Activated T-cell treated with anti-CD3 and anti-CD28 coated beads, Interleukin-2, amount 50 U/mL, for 72 hours (primary cell): ENCODE results near the gene PRR36. TPM values are rescaled to one million over a fixed set of nuclear protein-coding genes. Genes with fewer than 3 reads are reported as not detected.

Experiments used
- ATAC-seq, 2 donors: fragments of 150-1000 bp; cut with Tn5 transposase; replicated peaks in 1 of 2; 2 replicates each; pipeline ENCODE4 v1.10.0; 2021; ENCODE audit warnings: moderate library complexity in 2 of 2, mild to moderate bottlenecking in 1 of 2
- DNase-seq, 2 donors: peaks; one replicate each; pipeline ENCODE4 v3.0.0; 2021 to 2022; ENCODE audit warnings: mixed read lengths in 1 of 2
- H3K27ac Mint-ChIP-seq: one replicate; pipeline ENCODE4 v1.8.0; 2022; ENCODE audit warnings: mild to moderate bottlenecking, moderate library complexity, mixed read lengths
- H3K27me3 Mint-ChIP-seq: one replicate; pipeline ENCODE4 v1.8.0; 2022; ENCODE audit warnings: low read depth, mixed read lengths
- H3K36me3 Mint-ChIP-seq, 2 donors: one replicate each; pipeline ENCODE4 v1.8.0; 2022; ENCODE audit warnings: mixed read lengths in 2 of 2, mild to moderate bottlenecking in 1 of 2; ENCODE audit not compliant: insufficient read depth in 2 of 2
- H3K4me1 Mint-ChIP-seq: one replicate; pipeline ENCODE4 v1.8.0; 2022; ENCODE audit warnings: low read depth, mixed read lengths
- H3K4me3 Mint-ChIP-seq, 2 donors: one replicate each; pipeline ENCODE4 v1.8.0; 2022; ENCODE audit warnings: mild to moderate bottlenecking in 2 of 2, mixed read lengths in 2 of 2, moderate library complexity in 2 of 2
- H3K9me3 Mint-ChIP-seq, 2 donors: one replicate each; pipeline ENCODE4 v1.8.0; 2022; ENCODE audit warnings: mixed read lengths in 2 of 2
- total RNA-seq, 2 donors: library from RNA; stranded (reverse); gene quantifications; one replicate each; pipeline ENCODE4 v1.2.3, GENCODE V29; 2022

Gene PRR36
- total RNA-seq, 2 donors from 2014 or later = 0.63 to 0.96 TPM

- DNase-seq (no peak), ATAC-seq (no peak)
- Mint-ChIP-seq H3K27ac (no peak overlapping the region), H3K9me3 (no peaks in the 10 kb centered on the region), H3K27me3 (no peaks in the 10 kb centered on the region), H3K4me3 (no peak overlapping the region), H3K36me3 (peaks cover 7 to 12% of the 10 kb centered on the region in 2 donors), H3K4me1 (peaks cover 25% of the 10 kb centered on the region)
These were observed 35.4 kb upstream of the PRR36 start for GRCh38 chr19:7909471-7910067.

GRCh38 chr19:7908742-7909461 is 34.7 kb upstream of the PRR36 start:
- DNase-seq = no peak
- H3K27me3 Mint-ChIP-seq = no peaks in the 10 kb centered on the region
- H3K36me3 Mint-ChIP-seq = peaks cover 8 to 12% of the 10 kb centered on the region in 2 donors
- H3K9me3 Mint-ChIP-seq = no peaks in the 10 kb centered on the region
- H3K27ac Mint-ChIP-seq = no peak overlapping the region
- H3K4me3 Mint-ChIP-seq = no peak overlapping the region
- peaks cover 29% of the 10 kb centered on the region for H3K4me1 Mint-ChIP-seq
- ATAC-seq = no peak

- H3K27me3 Mint-ChIP-seq = no peaks in the 10 kb centered on the region
- H3K9me3 Mint-ChIP-seq = no peaks in the 10 kb centered on the region
- peaks cover 30% of the 10 kb centered on the region for H3K4me1 Mint-ChIP-seq
- no peak for ATAC-seq
- no peak overlapping the region for H3K4me3 Mint-ChIP-seq
- H3K27ac Mint-ChIP-seq = no peak overlapping the region
- peaks cover 11 to 12% of the 10 kb centered on the region in 2 donors for H3K36me3 Mint-ChIP-seq
- DNase-seq = no peak
These were observed 34.0 kb upstream of the PRR36 start for GRCh38 chr19:7908078-7908699.

GRCh38 chr19:7907544-7907943 is 33.4 kb upstream of the PRR36 start:
- peaks cover 7 to 11% of the 10 kb centered on the region in 2 donors for H3K36me3 Mint-ChIP-seq
- H3K9me3 Mint-ChIP-seq = no peaks in the 10 kb centered on the region
- H3K4me1 Mint-ChIP-seq = peaks cover 37% of the 10 kb centered on the region
- H3K27me3 Mint-ChIP-seq = no peaks in the 10 kb centered on the region
- ATAC-seq = no peak
- no peak overlapping the region for H3K27ac Mint-ChIP-seq
- no peak for DNase-seq
- H3K4me3 Mint-ChIP-seq = no peak overlapping the region

GRCh38 chr19:7907122-7907521 is 32.9 kb upstream of the PRR36 start:
- peaks cover 7 to 11% of the 10 kb centered on the region in 2 donors for H3K36me3 Mint-ChIP-seq
- ATAC-seq = no peak
- peaks cover 41% of the 10 kb centered on the region for H3K4me1 Mint-ChIP-seq
- no peaks in the 10 kb centered on the region for H3K27me3 Mint-ChIP-seq
- peak overlapping the region; percentile 42 for H3K27ac Mint-ChIP-seq
- no peaks in the 10 kb centered on the region for H3K9me3 Mint-ChIP-seq
- no peak overlapping the region for H3K4me3 Mint-ChIP-seq
- DNase-seq = no peak

GRCh38 chr19:7905859-7906258 is 31.7 kb upstream of the PRR36 start:
- no peak for DNase-seq
- Mint-ChIP-seq H3K4me3 (peak overlapping the region; percentile 73 to 96), H3K4me1 (peaks cover 43% of the 10 kb centered on the region), H3K9me3 (no peaks in the 10 kb centered on the region), H3K27ac (peak overlapping the region; percentile 23), H3K27me3 (no peaks in the 10 kb centered on the region), H3K36me3 (peaks cover 5 to 11% of the 10 kb centered on the region in 2 donors)
- no peak for ATAC-seq

- peaks cover 0 to 11% of the 10 kb centered on the region in 2 donors for H3K36me3 Mint-ChIP-seq
- no peak for DNase-seq
- peaks cover 43% of the 10 kb centered on the region for H3K4me1 Mint-ChIP-seq
- ATAC-seq = no peak
- H3K27me3 Mint-ChIP-seq = no peaks in the 10 kb centered on the region
- H3K27ac Mint-ChIP-seq = peak overlapping the region; percentile 96
- no peaks in the 10 kb centered on the region for H3K9me3 Mint-ChIP-seq
- peak overlapping the region; percentile 92 to 96 for H3K4me3 Mint-ChIP-seq
These were observed 31.1 kb upstream of the PRR36 start for GRCh38 chr19:7905268-7905667.

- peaks cover 0 to 11% of the 10 kb centered on the region in 2 donors for H3K36me3 Mint-ChIP-seq
- DNase-seq (peak; percentile 73 to 74), ATAC-seq (peak; percentile 59 to 61)
- peak overlapping the region; percentile 96 for H3K27ac Mint-ChIP-seq
- no peaks in the 10 kb centered on the region for H3K27me3 Mint-ChIP-seq
- peaks cover 43% of the 10 kb centered on the region for H3K4me1 Mint-ChIP-seq
- H3K9me3 Mint-ChIP-seq = no peaks in the 10 kb centered on the region
- H3K4me3 Mint-ChIP-seq = peak overlapping the region; percentile 92 to 96
These were observed 30.2 kb upstream of the PRR36 start for GRCh38 chr19:7904074-7905020.

- DNase-seq (peak; percentile 100), ATAC-seq (peak; percentile 79 to 82)
- Mint-ChIP-seq H3K36me3 (peaks cover 0 to 11% of the 10 kb centered on the region in 2 donors), H3K27ac (peak within 1 kb of the TSS; percentile 96), H3K9me3 (no peaks in the 10 kb centered on the region), H3K4me1 (peaks cover 43% of the 10 kb centered on the region), H3K27me3 (no peaks in the 10 kb centered on the region), H3K4me3 (peak within 1 kb of the TSS; percentile 92 to 96)
These were observed 29.3 kb upstream of the PRR36 start, which contains the start of gene MAP2K7 for GRCh38 chr19:7903244-7904073. MAP2K7 (plus strand) TSS chr19:7903877; CDS start chr19:7903945, 68 bp downstream.

GRCh38 chr19:7902796-7903243 is 28.6 kb upstream of the PRR36 start:
- Mint-ChIP-seq H3K4me1 (peaks cover 43% of the 10 kb centered on the region), H3K27ac (peak overlapping the region; percentile 96), H3K4me3 (peak overlapping the region; percentile 92 to 93), H3K36me3 (peaks cover 0 to 11% of the 10 kb centered on the region in 2 donors), H3K9me3 (no peaks in the 10 kb centered on the region), H3K27me3 (no peaks in the 10 kb centered on the region)
- DNase-seq = no peak
- no peak for ATAC-seq

- Mint-ChIP-seq H3K27me3 (no peaks in the 10 kb centered on the region), H3K9me3 (no peaks in the 10 kb centered on the region), H3K36me3 (peaks cover 0 to 11% of the 10 kb centered on the region in 2 donors), H3K4me3 (no peak overlapping the region), H3K27ac (no peak overlapping the region), H3K4me1 (peaks cover 35% of the 10 kb centered on the region)
- DNase-seq = no peak
- no peak for ATAC-seq
These were observed 27.1 kb upstream of the PRR36 start for GRCh38 chr19:7901337-7901736.

- no peaks in the 10 kb centered on the region for H3K27me3 Mint-ChIP-seq
- H3K4me1 Mint-ChIP-seq = peaks cover 31% of the 10 kb centered on the region
- no peaks in the 10 kb centered on the region for H3K9me3 Mint-ChIP-seq
- H3K4me3 Mint-ChIP-seq = no peak overlapping the region
- DNase-seq = no peak
- no peak for ATAC-seq
- H3K36me3 Mint-ChIP-seq = peaks cover 0 to 11% of the 10 kb centered on the region in 2 donors
- no peak overlapping the region for H3K27ac Mint-ChIP-seq
These were observed 26.7 kb upstream of the PRR36 start for GRCh38 chr19:7900931-7901330.
